Measurements from ENCODE around the gene RXRA.

GRCh38 chr9:134416385-134417015 lies 90.2 kb downstream of the RXRA start:
- TF ChIP-seq CTCF (IDR thresholded peaks at IDR 0.05; ENCODE audit: insufficient read depth, low read depth, low read length) (no peak), EZH2 (IDR thresholded peaks at IDR 0.05; ENCODE audit: insufficient read depth, low read length) (no peak)

All from astrocyte (in vitro differentiated cells and primary cell).